Measurements from ENCODE around the gene TGFB2. TPM values are rescaled to one million over a fixed set of nuclear protein-coding genes. Genes with fewer than 3 reads are reported as not detected.

The TGFB2 gene
- total and polyA plus RNA-seq, 2 experiments from 2014 or later, result 0.31 to 1.4 TPM

- no peaks in the 10 kb centered on the region for H3K4me1 Mint-ChIP-seq
- H3K27me3 Mint-ChIP-seq (ENCODE audit: insufficient read depth, low read depth, poor library complexity), result peaks cover 1% of the 10 kb centered on the region
- H3K4me3 Mint-ChIP-seq, result no peak overlapping the region
- H2AFZ ChIP-seq, result no peak overlapping the region
- no peaks in the 10 kb centered on the region for H3K9me2 ChIP-seq (ENCODE audit: insufficient read depth)
- no peaks in the 10 kb centered on the region for H3K36me3 ChIP-seq (ENCODE audit: insufficient read depth)
- no peak overlapping the region for H3K4me2 ChIP-seq
- TF ChIP-seq NANOG (IDR thresholded peaks at IDR 0.05; ENCODE audit: borderline replicate concordance) (no peak), EZH2phosphoT487 (IDR thresholded peaks at IDR 0.05; ENCODE audit: unreplicated experiment) (no peak), EZH2 (IDR thresholded peaks at IDR 0.05; ENCODE audit: low read depth, unreplicated experiment) (no peak)
- TF ChIP-seq, protein P1, sequence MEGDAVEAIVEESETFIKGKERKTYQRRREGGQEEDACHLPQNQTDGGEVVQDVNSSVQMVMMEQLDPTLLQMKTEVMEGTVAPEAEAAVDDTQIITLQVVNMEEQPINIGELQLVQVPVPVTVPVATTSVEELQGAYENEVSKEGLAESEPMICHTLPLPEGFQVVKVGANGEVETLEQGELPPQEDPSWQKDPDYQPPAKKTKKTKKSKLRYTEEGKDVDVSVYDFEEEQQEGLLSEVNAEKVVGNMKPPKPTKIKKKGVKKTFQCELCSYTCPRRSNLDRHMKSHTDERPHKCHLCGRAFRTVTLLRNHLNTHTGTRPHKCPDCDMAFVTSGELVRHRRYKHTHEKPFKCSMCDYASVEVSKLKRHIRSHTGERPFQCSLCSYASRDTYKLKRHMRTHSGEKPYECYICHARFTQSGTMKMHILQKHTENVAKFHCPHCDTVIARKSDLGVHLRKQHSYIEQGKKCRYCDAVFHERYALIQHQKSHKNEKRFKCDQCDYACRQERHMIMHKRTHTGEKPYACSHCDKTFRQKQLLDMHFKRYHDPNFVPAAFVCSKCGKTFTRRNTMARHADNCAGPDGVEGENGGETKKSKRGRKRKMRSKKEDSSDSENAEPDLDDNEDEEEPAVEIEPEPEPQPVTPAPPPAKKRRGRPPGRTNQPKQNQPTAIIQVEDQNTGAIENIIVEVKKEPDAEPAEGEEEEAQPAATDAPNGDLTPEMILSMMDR (conservative IDR thresholded peaks at IDR 0.05; ENCODE audit: low read depth in 2 of 2), result no peak
- ATAC-seq (no peak), DNase-seq (ENCODE audit: low spot score) (no peak)
- peaks cover 17% of the 10 kb centered on the region for H3K9me3 Mint-ChIP-seq
- H3F3A ChIP-seq (replicated peaks; ENCODE audit: low read depth), result no peaks in the 10 kb centered on the region
- H3K36me3 Mint-ChIP-seq (ENCODE audit: low read depth), result peaks cover 5% of the 10 kb centered on the region; the same call in 1 of the 3 replicates
- H3K27ac ChIP-seq (ENCODE audit: low read depth), result no peak overlapping the region
- no peak overlapping the region for H3K27ac Mint-ChIP-seq
- H3K27me3 ChIP-seq (ENCODE audit: insufficient read depth), result no peaks in the 10 kb centered on the region
- no peak overlapping the region for H3K4me3 ChIP-seq
- H4K20me1 ChIP-seq (replicated peaks; ENCODE audit: insufficient read depth), result no peaks in the 10 kb centered on the region
- no peaks in the 10 kb centered on the region for H3K4me1 ChIP-seq (ENCODE audit: insufficient read depth)
- H3K79me2 ChIP-seq (replicated peaks; ENCODE audit: insufficient read depth), result no peaks in the 10 kb centered on the region
These were observed 76.4 kb downstream of the TGFB2 start for GRCh38 chr1:218421531-218421930.

- H3K9me2 ChIP-seq (ENCODE audit: insufficient read depth), result no peaks in the 10 kb centered on the region
These were observed 79.4 kb downstream of the TGFB2 start for GRCh38 chr1:218424502-218424901.

DNA sequence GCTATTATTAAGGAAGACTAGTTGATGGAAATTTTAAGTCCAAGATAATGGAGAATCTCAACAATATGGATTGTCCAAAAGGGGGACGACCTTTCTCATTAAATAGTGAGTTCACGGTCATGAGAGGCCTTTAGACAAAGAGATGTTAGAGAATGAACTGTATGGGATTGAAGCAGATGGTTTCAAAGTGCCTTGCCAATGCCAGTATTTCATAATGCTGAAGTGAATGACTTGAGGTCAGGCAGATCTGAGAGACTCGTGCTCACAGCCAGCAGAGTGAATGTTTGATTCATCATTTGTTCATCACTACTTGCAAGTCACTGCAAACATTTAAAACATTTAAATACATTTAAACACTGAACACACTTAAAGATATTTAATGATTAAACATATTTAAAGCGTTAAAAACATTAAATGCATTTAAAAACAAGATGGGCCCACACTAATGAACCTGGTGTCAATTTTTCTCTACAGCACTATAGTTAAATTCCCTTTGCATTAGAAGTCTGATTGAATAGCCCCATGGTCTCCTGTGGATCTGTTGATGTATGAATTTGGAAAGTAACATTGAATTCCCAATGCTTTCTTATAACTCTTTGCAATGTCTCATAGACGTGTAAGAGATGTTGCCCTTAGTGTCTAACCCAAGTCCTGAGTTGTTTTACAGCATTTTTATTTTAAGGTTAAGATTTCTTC is 80.7 kb downstream of the TGFB2 start:
- ATAC-seq (no peak), DNase-seq (ENCODE audit: low spot score) (no peak)
- no peaks in the 10 kb centered on the region for H3K79me2 ChIP-seq (replicated peaks; ENCODE audit: insufficient read depth)
- H3K9me3 Mint-ChIP-seq, result no peaks in the 10 kb centered on the region
- H3K4me3 ChIP-seq, result no peak overlapping the region
- H3K27ac ChIP-seq (ENCODE audit: low read depth), result no peak overlapping the region
- H3K27ac Mint-ChIP-seq, result no peak overlapping the region
- no peaks in the 10 kb centered on the region for H4K20me1 ChIP-seq (replicated peaks; ENCODE audit: insufficient read depth)
- no peaks in the 10 kb centered on the region for H3K36me3 ChIP-seq (ENCODE audit: insufficient read depth)
- H3K9me2 ChIP-seq (ENCODE audit: insufficient read depth), result no peaks in the 10 kb centered on the region
- H3K4me1 Mint-ChIP-seq, result no peaks in the 10 kb centered on the region
- H3K27me3 Mint-ChIP-seq (ENCODE audit: insufficient read depth, low read depth, poor library complexity), result no peaks in the 10 kb centered on the region
- H3K4me1 ChIP-seq (ENCODE audit: insufficient read depth), result no peaks in the 10 kb centered on the region
- H3K4me3 Mint-ChIP-seq, result no peak overlapping the region
- H3K27me3 ChIP-seq (ENCODE audit: insufficient read depth), result no peaks in the 10 kb centered on the region
- H2AFZ ChIP-seq, result no peak overlapping the region
- H3K4me2 ChIP-seq, result no peak overlapping the region
- H3K36me3 Mint-ChIP-seq (ENCODE audit: low read depth), result no peaks in the 10 kb centered on the region
- no peaks in the 10 kb centered on the region for H3F3A ChIP-seq (replicated peaks; ENCODE audit: low read depth)
- no peak for TF ChIP-seq EZH2 (IDR thresholded peaks at IDR 0.05; ENCODE audit: low read depth, unreplicated experiment)
- TF ChIP-seq, protein P2, sequence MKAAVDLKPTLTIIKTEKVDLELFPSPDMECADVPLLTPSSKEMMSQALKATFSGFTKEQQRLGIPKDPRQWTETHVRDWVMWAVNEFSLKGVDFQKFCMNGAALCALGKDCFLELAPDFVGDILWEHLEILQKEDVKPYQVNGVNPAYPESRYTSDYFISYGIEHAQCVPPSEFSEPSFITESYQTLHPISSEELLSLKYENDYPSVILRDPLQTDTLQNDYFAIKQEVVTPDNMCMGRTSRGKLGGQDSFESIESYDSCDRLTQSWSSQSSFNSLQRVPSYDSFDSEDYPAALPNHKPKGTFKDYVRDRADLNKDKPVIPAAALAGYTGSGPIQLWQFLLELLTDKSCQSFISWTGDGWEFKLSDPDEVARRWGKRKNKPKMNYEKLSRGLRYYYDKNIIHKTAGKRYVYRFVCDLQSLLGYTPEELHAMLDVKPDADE (IDR thresholded peaks at IDR 0.05), result no peak
- TF ChIP-seq, protein P3, sequence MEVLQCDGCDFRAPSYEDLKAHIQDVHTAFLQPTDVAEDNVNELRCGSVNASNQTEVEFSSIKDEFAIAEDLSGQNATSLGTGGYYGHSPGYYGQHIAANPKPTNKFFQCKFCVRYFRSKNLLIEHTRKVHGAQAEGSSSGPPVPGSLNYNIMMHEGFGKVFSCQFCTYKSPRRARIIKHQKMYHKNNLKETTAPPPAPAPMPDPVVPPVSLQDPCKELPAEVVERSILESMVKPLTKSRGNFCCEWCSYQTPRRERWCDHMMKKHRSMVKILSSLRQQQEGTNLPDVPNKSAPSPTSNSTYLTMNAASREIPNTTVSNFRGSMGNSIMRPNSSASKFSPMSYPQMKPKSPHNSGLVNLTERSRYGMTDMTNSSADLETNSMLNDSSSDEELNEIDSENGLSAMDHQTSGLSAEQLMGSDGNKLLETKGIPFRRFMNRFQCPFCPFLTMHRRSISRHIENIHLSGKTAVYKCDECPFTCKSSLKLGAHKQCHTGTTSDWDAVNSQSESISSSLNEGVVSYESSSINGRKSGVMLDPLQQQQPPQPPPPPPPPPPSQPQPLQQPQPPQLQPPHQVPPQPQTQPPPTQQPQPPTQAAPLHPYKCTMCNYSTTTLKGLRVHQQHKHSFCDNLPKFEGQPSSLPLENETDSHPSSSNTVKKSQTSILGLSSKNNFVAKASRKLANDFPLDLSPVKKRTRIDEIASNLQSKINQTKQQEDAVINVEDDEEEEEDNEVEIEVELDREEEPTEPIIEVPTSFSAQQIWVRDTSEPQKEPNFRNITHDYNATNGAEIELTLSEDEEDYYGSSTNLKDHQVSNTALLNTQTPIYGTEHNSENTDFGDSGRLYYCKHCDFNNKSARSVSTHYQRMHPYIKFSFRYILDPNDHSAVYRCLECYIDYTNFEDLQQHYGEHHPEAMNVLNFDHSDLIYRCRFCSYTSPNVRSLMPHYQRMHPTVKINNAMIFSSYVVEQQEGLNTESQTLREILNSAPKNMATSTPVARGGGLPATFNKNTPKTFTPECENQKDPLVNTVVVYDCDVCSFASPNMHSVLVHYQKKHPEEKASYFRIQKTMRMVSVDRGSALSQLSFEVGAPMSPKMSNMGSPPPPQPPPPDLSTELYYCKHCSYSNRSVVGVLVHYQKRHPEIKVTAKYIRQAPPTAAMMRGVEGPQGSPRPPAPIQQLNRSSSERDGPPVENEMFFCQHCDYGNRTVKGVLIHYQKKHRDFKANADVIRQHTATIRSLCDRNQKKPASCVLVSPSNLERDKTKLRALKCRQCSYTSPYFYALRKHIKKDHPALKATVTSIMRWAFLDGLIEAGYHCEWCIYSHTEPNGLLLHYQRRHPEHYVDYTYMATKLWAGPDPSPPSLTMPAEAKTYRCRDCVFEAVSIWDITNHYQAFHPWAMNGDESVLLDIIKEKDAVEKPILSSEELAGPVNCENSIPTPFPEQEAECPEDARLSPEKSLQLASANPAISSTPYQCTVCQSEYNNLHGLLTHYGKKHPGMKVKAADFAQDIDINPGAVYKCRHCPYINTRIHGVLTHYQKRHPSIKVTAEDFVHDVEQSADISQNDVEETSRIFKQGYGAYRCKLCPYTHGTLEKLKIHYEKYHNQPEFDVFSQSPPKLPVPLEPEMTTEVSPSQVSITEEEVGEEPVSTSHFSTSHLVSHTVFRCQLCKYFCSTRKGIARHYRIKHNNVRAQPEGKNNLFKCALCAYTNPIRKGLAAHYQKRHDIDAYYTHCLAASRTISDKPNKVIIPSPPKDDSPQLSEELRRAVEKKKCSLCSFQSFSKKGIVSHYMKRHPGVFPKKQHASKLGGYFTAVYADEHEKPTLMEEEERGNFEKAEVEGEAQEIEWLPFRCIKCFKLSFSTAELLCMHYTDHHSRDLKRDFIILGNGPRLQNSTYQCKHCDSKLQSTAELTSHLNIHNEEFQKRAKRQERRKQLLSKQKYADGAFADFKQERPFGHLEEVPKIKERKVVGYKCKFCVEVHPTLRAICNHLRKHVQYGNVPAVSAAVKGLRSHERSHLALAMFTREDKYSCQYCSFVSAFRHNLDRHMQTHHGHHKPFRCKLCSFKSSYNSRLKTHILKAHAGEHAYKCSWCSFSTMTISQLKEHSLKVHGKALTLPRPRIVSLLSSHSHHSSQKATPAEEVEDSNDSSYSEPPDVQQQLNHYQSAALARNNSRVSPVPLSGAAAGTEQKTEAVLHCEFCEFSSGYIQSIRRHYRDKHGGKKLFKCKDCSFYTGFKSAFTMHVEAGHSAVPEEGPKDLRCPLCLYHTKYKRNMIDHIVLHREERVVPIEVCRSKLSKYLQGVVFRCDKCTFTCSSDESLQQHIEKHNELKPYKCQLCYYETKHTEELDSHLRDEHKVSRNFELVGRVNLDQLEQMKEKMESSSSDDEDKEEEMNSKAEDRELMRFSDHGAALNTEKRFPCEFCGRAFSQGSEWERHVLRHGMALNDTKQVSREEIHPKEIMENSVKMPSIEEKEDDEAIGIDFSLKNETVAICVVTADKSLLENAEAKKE (CRISPR knock-in tag; IDR thresholded peaks at IDR 0.05), result no peak

More at GRCh38 chr1:218424502-218424901, 79.4 kb downstream of the TGFB2 start:
- Histone ChIP-seq H3K4me1 (ENCODE audit: insufficient read depth) (no peaks in the 10 kb centered on the region), H3K4me3 (no peak overlapping the region), H3K36me3 (ENCODE audit: insufficient read depth) (no peaks in the 10 kb centered on the region), H3K27ac (ENCODE audit: low read depth) (no peak overlapping the region), H2AFZ (no peak overlapping the region), H4K20me1 (replicated peaks; ENCODE audit: insufficient read depth) (no peaks in the 10 kb centered on the region), H3K4me2 (no peak overlapping the region), H3F3A (replicated peaks; ENCODE audit: low read depth) (no peaks in the 10 kb centered on the region), H3K79me2 (replicated peaks; ENCODE audit: insufficient read depth) (no peaks in the 10 kb centered on the region), H3K27me3 (ENCODE audit: insufficient read depth) (no peaks in the 10 kb centered on the region)
- no peak overlapping the region for H3K4me3 Mint-ChIP-seq
- no peak for DNase-seq (ENCODE audit: low spot score)
- no peak overlapping the region for H3K27ac Mint-ChIP-seq
- TF ChIP-seq ZNF114 (CRISPR knock-in tag; IDR thresholded peaks at IDR 0.05) (no peak), NANOG (IDR thresholded peaks at IDR 0.05; ENCODE audit: borderline replicate concordance) (no peak)
- H3K4me1 Mint-ChIP-seq, result no peaks in the 10 kb centered on the region
- H3K27me3 Mint-ChIP-seq (ENCODE audit: insufficient read depth, low read depth, poor library complexity), result no peaks in the 10 kb centered on the region
- H3K9me3 Mint-ChIP-seq, result no peaks in the 10 kb centered on the region
- no peaks in the 10 kb centered on the region for H3K36me3 Mint-ChIP-seq (ENCODE audit: low read depth)
- no peak for ATAC-seq

All from GM23338 (cell line).